ENCODE results near the gene RETREG3.

DNA sequence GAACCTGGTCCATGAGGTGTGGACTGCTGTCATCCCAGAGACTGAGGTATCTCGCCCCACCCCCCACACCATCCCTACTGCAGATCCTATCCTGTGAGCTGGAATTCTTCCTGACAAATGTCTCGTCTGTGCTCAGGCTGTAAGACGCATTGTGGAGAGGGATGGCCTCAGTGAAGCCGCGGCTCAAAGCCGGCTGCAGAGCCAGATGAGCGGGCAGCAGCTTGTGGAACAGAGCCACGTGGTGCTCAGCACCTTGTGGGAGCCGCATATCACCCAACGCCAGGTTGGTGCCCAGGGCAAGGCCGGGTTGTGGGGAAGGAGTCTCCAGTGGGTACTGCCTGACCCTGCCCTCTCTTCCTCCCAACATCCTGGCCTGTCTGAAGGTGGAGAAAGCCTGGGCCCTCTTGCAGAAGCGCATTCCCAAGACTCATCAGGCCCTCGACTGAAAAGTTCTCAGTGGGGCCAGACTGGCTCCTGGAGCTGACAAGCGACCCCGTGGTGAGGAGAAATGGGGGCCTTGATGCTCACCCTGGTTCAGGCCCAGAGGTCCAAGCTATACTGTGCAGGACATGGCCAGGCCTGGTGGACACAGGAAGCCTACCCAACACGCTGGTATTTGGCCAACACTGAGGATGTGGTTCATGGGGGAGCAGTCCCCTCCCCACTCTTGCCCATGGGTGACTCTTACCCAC, 43.5 kb downstream of the RETREG3 start:
- TF ChIP-seq, protein P1, sequence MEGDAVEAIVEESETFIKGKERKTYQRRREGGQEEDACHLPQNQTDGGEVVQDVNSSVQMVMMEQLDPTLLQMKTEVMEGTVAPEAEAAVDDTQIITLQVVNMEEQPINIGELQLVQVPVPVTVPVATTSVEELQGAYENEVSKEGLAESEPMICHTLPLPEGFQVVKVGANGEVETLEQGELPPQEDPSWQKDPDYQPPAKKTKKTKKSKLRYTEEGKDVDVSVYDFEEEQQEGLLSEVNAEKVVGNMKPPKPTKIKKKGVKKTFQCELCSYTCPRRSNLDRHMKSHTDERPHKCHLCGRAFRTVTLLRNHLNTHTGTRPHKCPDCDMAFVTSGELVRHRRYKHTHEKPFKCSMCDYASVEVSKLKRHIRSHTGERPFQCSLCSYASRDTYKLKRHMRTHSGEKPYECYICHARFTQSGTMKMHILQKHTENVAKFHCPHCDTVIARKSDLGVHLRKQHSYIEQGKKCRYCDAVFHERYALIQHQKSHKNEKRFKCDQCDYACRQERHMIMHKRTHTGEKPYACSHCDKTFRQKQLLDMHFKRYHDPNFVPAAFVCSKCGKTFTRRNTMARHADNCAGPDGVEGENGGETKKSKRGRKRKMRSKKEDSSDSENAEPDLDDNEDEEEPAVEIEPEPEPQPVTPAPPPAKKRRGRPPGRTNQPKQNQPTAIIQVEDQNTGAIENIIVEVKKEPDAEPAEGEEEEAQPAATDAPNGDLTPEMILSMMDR (IDR thresholded peaks at IDR 0.05), result no peak
- TF ChIP-seq EP300 (IDR thresholded peaks at IDR 0.05) (no peak), HDAC2 (IDR thresholded peaks at IDR 0.05) (no peak), POLR2A (IDR thresholded peaks at IDR 0.05; ENCODE audit: low read length) (no peak), MYC (IDR thresholded peaks at IDR 0.05; ENCODE audit: borderline replicate concordance, low read length) (no peak), TP53 (CRISPR knock-in tag; IDR thresholded peaks at IDR 0.05) (no peak), ZSCAN20 (CRISPR knock-in tag; IDR thresholded peaks at IDR 0.05) (no peak), CEBPB (IDR thresholded peaks at IDR 0.05) (no peak), SREBF2 (IDR thresholded peaks at IDR 0.05) (no peak), BHLHE40 (IDR thresholded peaks at IDR 0.05; ENCODE audit: low read depth, low read length) (no peak), JUNB (IDR thresholded peaks at IDR 0.05) (no peak)
- TF ChIP-seq, protein P2, sequence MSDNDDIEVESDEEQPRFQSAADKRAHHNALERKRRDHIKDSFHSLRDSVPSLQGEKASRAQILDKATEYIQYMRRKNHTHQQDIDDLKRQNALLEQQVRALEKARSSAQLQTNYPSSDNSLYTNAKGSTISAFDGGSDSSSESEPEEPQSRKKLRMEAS (IDR thresholded peaks at IDR 0.05), result no peak
